Measurements from ENCODE around the gene NKG7. TPM values are rescaled to one million over a fixed set of nuclear protein-coding genes. Genes with fewer than 3 reads are reported as not detected.

NKG7 gene
- total RNA-seq, 1 donor from 2014 or later, result 3.6 TPM

DNA sequence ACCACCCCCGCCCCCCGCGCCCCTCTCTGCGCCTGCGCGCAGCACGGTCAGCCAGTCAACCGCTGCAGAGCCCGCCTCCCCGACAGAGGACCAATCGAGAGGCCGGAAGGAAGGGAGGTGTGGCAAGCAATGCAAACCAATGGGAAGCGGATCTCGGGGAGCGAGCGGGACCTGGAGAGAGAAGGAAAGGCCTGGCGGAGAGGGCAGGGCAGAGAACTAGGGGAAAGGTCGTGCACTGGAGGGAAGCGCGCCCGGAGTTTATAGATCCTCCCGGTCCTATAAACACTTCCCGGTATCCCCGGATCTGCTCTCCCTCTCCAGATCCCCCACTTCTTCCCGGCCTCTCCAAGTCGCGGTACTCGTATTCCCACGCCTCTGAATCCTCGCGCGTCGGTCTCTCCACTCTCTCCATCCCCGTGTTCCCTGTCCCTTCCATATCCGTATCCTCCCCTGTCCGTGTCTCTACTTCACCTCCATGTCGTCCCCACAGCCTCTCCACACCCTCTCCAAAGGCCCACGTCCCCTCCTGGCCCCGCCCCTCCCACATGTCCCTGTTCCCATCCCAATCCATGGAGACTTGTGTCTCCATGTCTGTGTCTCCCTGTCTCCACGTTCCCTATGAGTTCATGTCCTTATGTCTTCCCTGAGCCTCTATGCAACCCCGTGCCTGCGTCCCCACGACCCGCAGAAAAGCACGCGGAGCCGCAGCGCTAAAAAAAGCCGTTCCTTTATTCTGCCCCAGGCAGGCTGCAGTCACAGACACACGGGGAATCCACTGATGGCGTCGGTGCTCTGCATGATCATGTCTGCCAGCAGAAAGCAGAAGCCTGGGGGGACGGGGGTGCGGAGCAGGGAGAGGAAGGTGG lies 5.8 kb downstream of the NKG7 start:
- intact Hi-C loops (cut with DNase I), result loop anchor here (2.0 kb wide), 2 partner anchors 26 to 28 kb away; no protein-coding TSS in a partner anchor
- DNase-seq (ENCODE audit: low spot score), result peak; percentile 99

DNA sequence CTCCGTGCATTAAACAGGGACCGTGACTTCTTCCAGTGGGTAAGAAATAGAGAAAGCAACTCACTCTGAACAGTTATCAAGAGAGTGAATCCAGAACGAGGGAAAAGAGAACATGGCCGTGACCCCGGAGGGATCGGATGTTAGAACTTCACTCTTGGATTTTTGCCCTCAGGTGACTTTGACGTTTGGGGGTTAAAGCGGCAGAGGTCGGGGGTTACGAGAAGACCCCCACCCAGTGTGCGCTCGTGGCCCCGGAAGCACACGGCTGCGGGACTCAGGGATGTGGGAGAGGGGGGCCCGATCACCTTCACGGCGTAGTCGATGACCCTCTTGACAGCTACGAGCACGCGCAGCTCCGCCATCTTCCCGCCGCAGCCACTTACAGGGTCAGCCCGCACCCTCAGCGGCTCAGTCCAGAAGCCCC lies 6.5 kb downstream of the NKG7 start, which contains the start of gene ETFB:
TSS of gene ETFB (minus strand) at position 424 of the 424 bp plus-strand sequence. CDS start at position 362, 62 bp downstream.
- intact Hi-C loops (cut with DNase I), result loop anchor here (2.0 kb wide), 2 partner anchors 25 to 29 kb away; no protein-coding TSS in a partner anchor
- no peak for DNase-seq (ENCODE audit: low spot score)

DNA sequence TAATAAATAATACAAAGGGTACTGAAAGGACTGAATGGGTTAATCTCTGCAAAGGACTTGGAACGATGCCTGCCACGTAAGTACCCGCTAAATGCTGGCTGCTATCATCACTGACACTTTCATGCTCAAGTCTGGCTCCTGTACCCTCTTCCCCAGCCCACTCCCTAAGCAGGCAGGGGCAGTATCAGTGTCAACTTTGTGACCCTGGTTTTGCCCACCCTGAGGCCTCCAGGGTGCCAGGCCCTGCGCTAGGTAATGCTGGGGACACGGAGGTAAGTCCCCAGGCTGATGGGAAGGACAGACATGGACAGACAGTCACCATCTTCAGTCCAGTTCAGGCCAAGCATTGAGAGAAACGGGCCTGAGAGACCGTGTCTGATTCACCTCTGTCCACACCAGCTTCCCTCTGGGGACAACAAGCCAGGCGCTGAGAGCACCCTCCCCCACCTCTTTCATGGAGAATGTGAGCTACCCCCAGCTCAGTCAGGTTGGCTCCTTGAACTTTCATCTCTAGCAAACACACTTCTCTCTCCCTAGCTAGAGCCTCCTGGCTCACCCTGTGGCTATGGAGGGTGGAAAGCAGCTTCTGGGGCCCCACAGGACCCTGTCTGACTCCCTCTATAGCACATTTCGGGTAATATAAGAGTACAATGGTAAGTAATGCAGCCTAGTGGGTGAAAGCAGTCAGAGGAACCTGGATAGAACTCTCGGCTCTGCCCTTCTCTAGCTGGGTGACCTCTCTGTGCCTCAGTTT lies 7.1 kb downstream of the NKG7 start:
- intact Hi-C loops (cut with DNase I), result no loop called here
- no peak for DNase-seq (ENCODE audit: low spot score)

GRCh38 chr19:51364200-51365106 lies 8.0 kb downstream of the NKG7 start:
- DNase-seq (ENCODE audit: low spot score), result peak; percentile 57
- intact Hi-C loops (cut with DNase I), result no loop called here

GRCh38 chr19:51361239-51361638 lies 11.2 kb downstream of the NKG7 start:
- no peak for DNase-seq (ENCODE audit: low spot score)
- intact Hi-C loops (cut with DNase I), result no loop called here

DNA sequence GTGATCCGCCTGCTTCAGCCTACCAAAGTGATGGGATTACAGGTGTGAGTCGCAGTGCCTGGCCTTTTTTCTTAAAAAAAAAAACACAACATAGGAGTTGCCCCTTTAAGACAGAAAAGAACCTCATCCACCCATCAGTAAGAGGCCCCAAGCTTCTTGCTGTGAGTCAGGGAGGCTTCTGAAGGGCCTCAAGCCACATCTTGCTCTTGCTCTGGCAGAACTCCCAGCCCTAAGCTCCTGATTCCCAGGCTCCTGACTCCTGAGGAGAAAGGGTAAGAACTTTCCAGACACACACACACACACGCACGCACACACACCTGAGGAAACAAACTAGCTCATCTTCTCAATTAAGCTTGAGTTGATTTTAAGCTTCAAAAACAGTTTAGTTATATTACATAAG lies 13.2 kb downstream of the NKG7 start:
- intact Hi-C loops (cut with DNase I), result no loop called here
- no peak for DNase-seq (ENCODE audit: low spot score)

DNA sequence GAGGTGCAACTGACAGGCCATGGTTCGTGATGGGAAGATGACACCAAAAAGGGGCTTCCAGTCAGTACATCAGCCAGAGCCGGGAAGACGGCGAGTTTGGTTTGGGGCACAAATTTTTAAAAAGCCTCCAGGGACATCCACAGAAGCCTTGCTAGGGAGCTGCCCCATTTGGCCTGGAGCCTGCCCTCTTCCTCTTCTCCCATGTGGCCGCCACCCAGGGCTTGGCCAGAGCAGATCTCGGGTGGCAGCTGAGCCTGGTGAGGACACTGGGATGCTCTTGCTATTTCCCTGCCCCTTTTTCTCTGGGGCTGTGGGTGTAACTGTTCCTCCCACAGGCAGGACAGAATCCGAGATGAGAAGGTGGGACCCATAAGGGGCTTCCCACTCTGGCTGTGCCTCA lies 14.5 kb downstream of the NKG7 start:
- intact Hi-C loops (cut with DNase I), result no loop called here
- no peak for DNase-seq (ENCODE audit: low spot score)

DNA sequence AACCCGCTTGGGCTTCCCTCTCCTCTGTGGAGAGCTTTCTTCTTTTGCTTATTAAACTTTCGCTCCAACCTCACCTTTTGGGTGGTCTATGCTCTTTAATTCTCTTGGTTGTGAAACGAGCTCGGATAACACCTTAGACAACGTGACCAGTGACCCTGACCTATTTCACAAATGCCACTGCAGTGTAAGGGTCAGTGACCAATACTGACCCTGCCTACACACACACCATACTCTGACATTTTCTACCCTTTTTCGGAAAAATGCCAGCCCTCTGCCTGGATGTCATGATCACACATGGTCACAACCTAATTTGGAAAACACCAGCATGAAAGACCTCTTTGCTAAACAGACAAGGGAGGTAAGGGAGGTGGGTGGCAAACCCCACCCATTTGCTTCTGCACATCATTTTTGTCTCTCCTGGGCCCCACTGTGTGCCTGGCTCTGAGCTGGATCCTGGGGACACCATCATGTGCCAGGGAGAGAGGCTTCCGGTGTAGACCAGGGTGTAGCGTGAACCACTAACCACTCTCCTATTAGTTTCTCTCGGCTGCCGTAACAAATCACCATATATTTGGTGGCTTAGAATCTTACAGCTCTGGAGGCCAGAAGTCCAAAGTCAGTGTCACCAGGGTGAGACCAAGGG lies 16.2 kb downstream of the NKG7 start:
- DNase-seq (ENCODE audit: low spot score), result no peak
- intact Hi-C loops (cut with DNase I), result no loop called here

- no peak for DNase-seq (ENCODE audit: low spot score)
- intact Hi-C loops (cut with DNase I), result no loop called here
Observed at GRCh38 chr19:51354742-51355148, 17.7 kb downstream of the NKG7 start.

GRCh38 chr19:51354103-51354741 lies 18.2 kb downstream of the NKG7 start:
- intact Hi-C loops (cut with DNase I), result no loop called here
- DNase-seq (ENCODE audit: low spot score), result no peak

DNA sequence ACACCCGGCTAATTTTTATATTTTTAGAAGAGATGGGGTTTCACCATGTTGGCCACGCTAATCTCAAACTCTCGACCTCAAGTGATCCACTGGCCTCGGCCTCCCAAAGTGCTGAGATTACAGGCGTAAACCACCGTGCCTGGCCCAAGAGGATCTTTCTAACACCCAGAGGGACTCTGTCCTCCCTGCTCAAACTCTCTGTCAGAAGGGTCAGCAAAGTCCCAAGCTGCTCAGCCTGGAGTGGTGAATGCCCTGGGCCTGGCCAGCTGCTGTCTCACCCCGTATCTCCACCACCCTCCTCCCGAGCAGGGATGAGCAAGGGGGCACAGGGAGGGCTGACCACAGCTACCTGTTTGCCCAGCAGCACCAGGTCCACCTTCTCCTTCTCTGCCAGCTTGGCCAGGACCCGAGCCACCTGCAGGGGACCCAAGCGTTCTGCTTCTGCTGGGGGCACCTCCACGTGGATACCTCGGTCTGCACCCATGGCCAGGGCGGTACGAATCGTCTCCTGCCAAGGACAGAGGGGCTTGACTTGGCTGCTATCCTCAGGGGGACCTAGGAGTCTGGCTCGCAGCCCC lies 19.6 kb downstream of the NKG7 start:
- intact Hi-C loops (cut with DNase I), result no loop called here

GRCh38 chr19:51351266-51351990 lies 21.0 kb downstream of the NKG7 start:
- DNase-seq (ENCODE audit: low spot score), result no peak
- intact Hi-C loops (cut with DNase I), result no loop called here

More for the DNA sequence above, 19.6 kb downstream of the NKG7 start:
- DNase-seq (ENCODE audit: low spot score), result no peak

GRCh38 chr19:51347209-51347928 lies 25.1 kb downstream of the NKG7 start:
- DNase-seq (ENCODE audit: low spot score), result no peak
- intact Hi-C loops (cut with DNase I), result loop anchor here (10.0 kb wide), 1 partner anchor 47 kb away; the partner anchor contains the start of gene C19orf84

DNA sequence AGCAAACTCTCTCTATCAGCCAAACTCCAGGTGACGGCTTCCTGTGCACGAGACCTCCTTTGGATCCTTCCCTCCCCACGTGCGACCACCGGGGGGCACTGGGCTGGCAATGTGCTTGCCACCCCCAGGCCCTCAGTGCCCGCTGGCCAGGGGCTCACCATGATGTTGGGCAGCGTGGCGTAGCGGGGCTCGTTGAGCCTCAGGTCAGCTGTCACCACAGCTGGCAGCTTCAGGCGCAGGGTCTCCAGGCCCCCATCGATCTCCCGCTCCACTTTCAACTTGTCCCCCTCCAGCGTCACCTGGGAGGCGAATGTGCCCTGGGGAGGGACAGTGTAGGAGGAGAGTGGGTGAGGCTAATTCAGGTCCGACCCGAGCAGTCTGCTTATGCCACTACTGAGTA lies 25.7 kb downstream of the NKG7 start:
- intact Hi-C loops (cut with DNase I), result loop anchor here (10.0 kb wide), 1 partner anchor 48 kb away; the partner anchor contains the start of gene C19orf84
- no peak for DNase-seq (ENCODE audit: low spot score)

DNA sequence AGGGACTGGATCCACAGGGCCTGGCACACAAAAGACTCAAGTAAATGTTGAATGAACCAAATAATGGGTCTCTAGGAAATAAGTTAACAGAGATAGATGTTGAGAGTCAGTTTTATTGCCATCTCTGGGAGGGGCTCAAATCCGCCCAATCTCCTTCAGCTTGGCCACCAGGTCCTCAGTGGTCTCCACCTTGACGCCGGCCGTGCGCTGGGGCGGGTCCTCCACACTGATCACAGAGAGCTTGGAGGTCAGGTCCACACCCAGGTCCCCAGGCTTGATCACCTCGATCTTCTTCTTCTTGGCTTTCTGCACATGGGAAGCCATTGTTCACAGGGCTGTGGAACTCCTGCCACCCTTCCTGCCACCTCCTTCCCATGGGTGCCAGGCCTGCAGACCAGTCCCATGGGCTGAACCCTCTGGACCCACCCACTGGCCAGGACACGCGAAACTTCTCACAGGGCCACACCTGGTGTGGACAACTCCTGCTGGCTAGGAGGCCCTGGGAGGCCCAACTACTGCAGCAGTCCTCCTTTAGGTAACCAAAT lies 27.3 kb downstream of the NKG7 start:
- DNase-seq (ENCODE audit: low spot score), result no peak
- intact Hi-C loops (cut with DNase I), result loop anchor here (10.0 kb wide), 1 partner anchor 50 kb away; the partner anchor contains the start of gene C19orf84
